ENCODE measurements around the gene TNFRSF13B.
"Not testable (repeated sequence)": the region's sequence is repeated elsewhere in the genome, so short reads cannot be mapped to it uniquely, and the experiment has no call there.

The TNFRSF13B gene

GRCh38 chr17:16924696-16925440, 47.0 kb downstream of the TNFRSF13B start:
- no peak for DNase-seq

GRCh38 chr17:16923904-16924695, 47.8 kb downstream of the TNFRSF13B start:
- no peak for DNase-seq

GRCh38 chr17:16923097-16923903, 48.6 kb downstream of the TNFRSF13B start:
- DNase-seq, result no peak

- peak; percentile 52 for DNase-seq
Observed at GRCh38 chr17:16922386-16923096, 49.4 kb downstream of the TNFRSF13B start.

- DNase-seq, result not testable (repeated sequence)
Observed at GRCh38 chr17:16921451-16921850, 50.5 kb downstream of the TNFRSF13B start.

- DNase-seq, result no peak
Observed at GRCh38 chr17:16920628-16921020, 51.3 kb downstream of the TNFRSF13B start.

GRCh38 chr17:16919663-16920627, 52.0 kb downstream of the TNFRSF13B start:
- DNase-seq, result no peak

GRCh38 chr17:16918443-16918842, 53.5 kb downstream of the TNFRSF13B start:
- peak; percentile 64 for DNase-seq

GRCh38 chr17:16917671-16918394, 54.1 kb downstream of the TNFRSF13B start:
- no peak for DNase-seq

- DNase-seq, result no peak
Observed at GRCh38 chr17:16916557-16916920, 55.4 kb downstream of the TNFRSF13B start.

- DNase-seq, result peak; percentile 84
Observed at GRCh38 chr17:16915752-16916556, 56.0 kb downstream of the TNFRSF13B start.

- DNase-seq, result no peak
Observed at GRCh38 chr17:16913463-16913862, 58.5 kb downstream of the TNFRSF13B start.

GRCh38 chr17:16912021-16912962, 59.6 kb downstream of the TNFRSF13B start:
- DNase-seq, result no peak

GRCh38 chr17:16911141-16911937, 60.6 kb downstream of the TNFRSF13B start:
- DNase-seq, result no peak

- no peak for DNase-seq
Observed at GRCh38 chr17:16910341-16910740, 61.6 kb downstream of the TNFRSF13B start.

GRCh38 chr17:16909472-16910246, 62.3 kb downstream of the TNFRSF13B start:
- no peak for DNase-seq

- no peak for DNase-seq
Observed at GRCh38 chr17:16908273-16908672, 63.6 kb downstream of the TNFRSF13B start.
